NCI-H82 treated with DMSO at 0.1 percent for 48 hours (cell line): ENCODE data around the gene ACAP3.
A peak's percentile ranks its signal among the peaks of the same experiment; 100 is the strongest.
"Not testable (repeated sequence)": the region's sequence is repeated elsewhere in the genome, so short reads cannot be mapped to it uniquely, and the experiment has no call there.

Source experiments
- DNase-seq: peaks from one replicate; lab custom pipeline; 2025; ENCODE audit not compliant: unreplicated experiment; lab: John Stamatoyannopoulos, UW

ACAP3 gene

GRCh38 chr1:1316199-1316598, 8.5 kb upstream of the ACAP3 start:
- DNase-seq = not testable (repeated sequence)

- no peak for DNase-seq
Measured at GRCh38 chr1:1315435-1315954, 7.8 kb upstream of the ACAP3 start.

- DNase-seq = no peak
Measured at GRCh38 chr1:1314678-1315335, 7.1 kb upstream of the ACAP3 start.

- no peak for DNase-seq
Measured at GRCh38 chr1:1314237-1314586, 6.5 kb upstream of the ACAP3 start.

- DNase-seq = no peak
Measured at GRCh38 chr1:1313500-1314236, 5.9 kb upstream of the ACAP3 start.

GRCh38 chr1:1312450-1313314, 5.0 kb upstream of the ACAP3 start:
- DNase-seq = no peak

- no peak for DNase-seq
Measured at GRCh38 chr1:1311107-1312104, 3.7 kb upstream of the ACAP3 start.

GRCh38 chr1:1310476-1311053, 2.8 kb upstream of the ACAP3 start:
- DNase-seq = no peak

GRCh38 chr1:1310109-1310385, 2.3 kb upstream of the ACAP3 start:
- no peak for DNase-seq

- DNase-seq = no peak
Measured at GRCh38 chr1:1309251-1310108, 1.8 kb upstream of the ACAP3 start.

- DNase-seq = no peak
Measured at GRCh38 chr1:1308756-1309250, 1.1 kb upstream of the ACAP3 start.

GRCh38 chr1:1307261-1307922, 338 bp downstream of the ACAP3 start:
- no peak for DNase-seq

GRCh38 chr1:1306661-1307260, 969 bp downstream of the ACAP3 start:
- DNase-seq = no peak

GRCh38 chr1:1306070-1306660, 1.6 kb downstream of the ACAP3 start:
- no peak for DNase-seq

- peak; percentile 64 for DNase-seq
Measured at GRCh38 chr1:1305300-1306069, 2.2 kb downstream of the ACAP3 start.

- peak; percentile 97 for DNase-seq
Measured at GRCh38 chr1:1304331-1305299, 3.1 kb downstream of the ACAP3 start.
